AG10803 (cell line): ENCODE measurements around the gene RNF224.

Experiments used
- DNase-seq: peaks from one replicate; pipeline ENCODE4 v3.0.0; 2010; ENCODE audit warnings: low read depth
- H3K4me3 ChIP-seq: 2 replicates; pipeline ENCODE4 v1.5.1; 2011; ENCODE audit warnings: mild to moderate bottlenecking, low read length, control low read depth
- CTCF ChIP-seq: conservative IDR thresholded peaks from 2 replicates; pipeline ENCODE4 v1.5.1; 2011; ENCODE audit warnings: mild to moderate bottlenecking, low read length, control low read depth, inconsistent platforms

RNF224 gene

GRCh38 chr9:137221095-137221505 lies 6.2 kb upstream of the RNF224 start:
- no peak for TF ChIP-seq CTCF
- H3K4me3 ChIP-seq, result no peak overlapping the region
- DNase-seq, result no peak

GRCh38 chr9:137221506-137222111 lies 5.7 kb upstream of the RNF224 start:
- no peak for DNase-seq
- no peak for TF ChIP-seq CTCF
- peak overlapping the region; percentile 27 for H3K4me3 ChIP-seq

- no peak for DNase-seq
- no peak for TF ChIP-seq CTCF
- peak within 1 kb of the TSS; percentile 84 for H3K4me3 ChIP-seq
Measured at GRCh38 chr9:137222190-137223077, 4.9 kb upstream of the RNF224 start, which contains the start of gene RNF208. RNF208 (minus strand) TSS chr9:137222240; CDS start chr9:137221212, 1,028 bp downstream.

GRCh38 chr9:137223078-137223970 lies 4.0 kb upstream of the RNF224 start:
- peak overlapping the region; percentile 84 for H3K4me3 ChIP-seq
- DNase-seq, result peak; percentile 97
- TF ChIP-seq CTCF, result no peak

- H3K4me3 ChIP-seq, result peak within 1 kb of the TSS; percentile 84
- DNase-seq, result no peak
- no peak for TF ChIP-seq CTCF
Measured at GRCh38 chr9:137224830-137225694, 2.2 kb upstream of the RNF224 start, which contains the start of gene CYSRT1. CYSRT1 (plus strand) TSS chr9:137225174; CDS start chr9:137225622, 448 bp downstream.

- H3K4me3 ChIP-seq, result no peak overlapping the region
- no peak for TF ChIP-seq CTCF
- DNase-seq, result no peak
Measured at GRCh38 chr9:137225699-137226331, 1.5 kb upstream of the RNF224 start.
